GM21786 (cell line): ENCODE data around the gene FMN2.

Experiments used
- ATAC-seq: cut with Tn5 transposase; IDR thresholded peaks from one replicate; pipeline ENCODE4 v1.9.1; 2021; ENCODE audit not compliant: unreplicated experiment

The FMN2 gene

GRCh38 chr1:240478536-240478935, 386.9 kb downstream of the FMN2 start:
- no peak for ATAC-seq

DNA sequence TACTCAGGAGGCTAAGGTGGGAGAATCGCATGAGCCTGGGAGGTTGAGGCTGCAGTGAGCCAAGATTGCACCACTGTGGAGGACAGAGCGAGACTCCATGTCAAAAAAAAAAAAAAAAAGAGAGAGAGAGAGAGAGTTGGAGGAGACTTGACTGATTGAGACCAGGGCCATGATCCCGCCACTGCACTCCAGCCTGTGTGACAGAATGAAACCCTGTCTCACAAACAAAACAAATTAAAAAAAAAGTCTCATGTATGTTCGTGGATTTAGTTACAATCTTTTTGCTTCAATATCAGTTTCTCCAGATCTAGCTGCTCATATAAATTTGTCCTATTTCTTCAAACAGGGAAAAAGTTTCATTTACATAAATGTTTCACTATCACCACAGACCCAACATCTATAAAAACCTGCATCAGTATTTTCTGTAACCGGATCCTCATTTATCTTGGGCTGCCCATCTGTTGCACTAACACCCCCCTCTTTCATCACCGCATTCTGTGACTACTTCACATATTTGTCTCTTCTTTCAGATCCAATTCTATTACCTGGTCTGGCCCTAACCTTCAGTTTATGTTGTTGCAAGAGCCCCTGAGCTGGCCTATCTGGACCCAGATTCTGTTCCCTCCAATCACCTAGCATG, 393.2 kb downstream of the FMN2 start:
- no peak for ATAC-seq

- no peak for ATAC-seq
Measured at GRCh38 chr1:240486611-240487010, 394.9 kb downstream of the FMN2 start.

- no peak for ATAC-seq
Measured at GRCh38 chr1:240487493-240487892, 395.8 kb downstream of the FMN2 start.

DNA sequence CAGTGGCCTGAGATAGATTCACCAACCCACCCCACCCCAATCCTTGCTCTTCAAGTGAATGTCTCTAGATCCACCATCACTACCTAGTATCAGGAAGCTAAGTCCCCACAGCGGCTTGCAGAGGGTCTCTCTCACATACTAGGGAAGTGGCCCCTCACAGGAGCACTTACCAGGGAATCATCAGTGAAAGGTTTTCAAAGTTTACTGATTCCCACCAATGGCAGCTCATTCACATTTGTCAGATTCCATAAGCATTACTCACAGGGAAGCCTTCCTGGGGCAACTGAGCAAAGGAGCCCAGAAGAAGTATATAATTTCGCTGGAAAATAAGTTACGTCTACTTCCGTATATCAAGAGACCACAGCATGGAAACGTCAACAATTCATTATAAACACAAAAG, 399.5 kb downstream of the FMN2 start:
- ATAC-seq, result no peak

GRCh38 chr1:240491796-240492195, 400.1 kb downstream of the FMN2 start:
- ATAC-seq, result no peak

- ATAC-seq, result no peak
Measured at GRCh38 chr1:240492832-240493440, 401.3 kb downstream of the FMN2 start.

GRCh38 chr1:240495601-240496000, 403.9 kb downstream of the FMN2 start:
- ATAC-seq, result no peak

GRCh38 chr1:240496356-240496755, 404.7 kb downstream of the FMN2 start:
- ATAC-seq, result no peak

GRCh38 chr1:240496941-240497340, 405.3 kb downstream of the FMN2 start:
- ATAC-seq, result no peak

- no peak for ATAC-seq
Measured at GRCh38 chr1:240497908-240498307, 406.2 kb downstream of the FMN2 start.

DNA sequence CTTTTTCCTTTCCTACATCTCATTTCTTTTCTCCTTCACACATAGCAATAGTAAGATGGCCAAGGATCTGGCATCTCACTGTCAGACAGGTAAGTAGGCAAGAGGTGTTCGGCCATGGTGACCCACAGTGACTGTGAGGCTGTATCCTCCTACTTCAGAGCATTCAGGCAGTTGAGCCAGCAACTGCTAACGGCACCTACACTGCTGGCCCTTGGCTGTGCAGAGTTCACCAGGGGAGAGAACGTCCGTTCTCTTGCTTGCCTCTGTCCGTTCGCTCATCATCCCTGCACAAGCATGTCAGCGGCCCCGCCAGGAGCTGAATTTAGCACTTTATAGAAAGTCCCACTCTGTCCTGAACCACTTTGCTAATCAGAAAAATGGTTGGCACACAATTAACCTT, 406.7 kb downstream of the FMN2 start:
- ATAC-seq, result no peak

DNA sequence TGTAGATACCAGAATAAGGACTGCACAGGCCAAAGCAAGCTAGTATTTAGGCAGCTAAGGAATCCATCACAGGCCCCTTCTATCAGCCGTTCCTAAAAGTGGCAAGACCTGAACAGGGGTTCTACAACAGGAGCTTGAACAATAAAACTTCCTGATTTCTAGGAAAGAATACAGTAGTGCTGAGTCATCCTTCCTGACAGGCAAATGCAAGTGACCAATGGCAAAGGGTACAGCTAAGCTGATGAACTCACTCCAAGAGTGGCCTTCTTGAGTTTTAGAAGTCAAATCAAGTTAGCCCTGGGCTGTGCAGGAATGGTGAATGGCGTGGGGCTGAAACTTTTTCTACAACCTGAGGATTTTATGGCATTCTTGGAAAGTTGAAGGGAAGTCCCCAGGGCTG, 407.3 kb downstream of the FMN2 start:
- ATAC-seq, result no peak

DNA sequence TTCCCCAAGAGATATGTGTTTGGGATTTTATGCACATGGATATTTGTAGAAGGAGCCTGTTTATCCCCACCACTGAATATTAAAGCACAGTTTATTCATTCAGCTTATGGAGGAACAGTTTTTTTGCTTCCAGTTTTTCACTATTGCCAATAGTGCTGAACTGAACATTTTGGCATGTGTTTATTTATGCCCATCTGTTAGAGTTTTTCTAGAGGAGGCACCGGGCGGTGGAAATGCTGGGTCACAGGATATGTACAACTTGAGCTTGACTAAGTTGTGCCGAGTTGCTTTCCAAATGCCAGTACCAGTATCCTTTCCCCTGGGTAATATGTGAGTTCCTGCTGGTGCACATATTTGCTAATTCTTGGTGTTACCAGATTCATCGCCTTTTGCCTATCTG, 409.0 kb downstream of the FMN2 start:
- ATAC-seq, result no peak

DNA sequence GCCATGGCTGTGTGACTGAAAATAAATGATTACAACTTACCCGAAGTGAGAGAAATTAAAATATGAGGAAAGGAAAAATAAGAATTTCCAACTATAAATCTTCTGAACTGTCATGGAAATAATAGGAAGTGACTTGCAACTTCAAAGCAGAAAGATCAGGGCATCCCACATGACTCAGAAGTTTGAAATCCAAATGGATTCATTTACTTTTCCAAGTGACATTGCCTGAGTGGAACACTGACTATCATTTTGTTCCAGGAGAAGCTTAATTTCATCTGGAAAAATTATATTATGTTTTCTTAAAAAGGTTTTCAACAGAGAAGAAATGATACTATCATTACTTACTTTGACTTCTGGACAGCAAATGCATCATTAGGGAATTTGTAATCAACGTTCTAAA, 409.4 kb downstream of the FMN2 start:
- ATAC-seq, result no peak

- ATAC-seq, result no peak
Measured at GRCh38 chr1:240503036-240503435, 411.4 kb downstream of the FMN2 start.

- ATAC-seq, result no peak
Measured at GRCh38 chr1:240503558-240503957, 411.9 kb downstream of the FMN2 start.

GRCh38 chr1:240506176-240506575, 414.5 kb downstream of the FMN2 start:
- no peak for ATAC-seq

DNA sequence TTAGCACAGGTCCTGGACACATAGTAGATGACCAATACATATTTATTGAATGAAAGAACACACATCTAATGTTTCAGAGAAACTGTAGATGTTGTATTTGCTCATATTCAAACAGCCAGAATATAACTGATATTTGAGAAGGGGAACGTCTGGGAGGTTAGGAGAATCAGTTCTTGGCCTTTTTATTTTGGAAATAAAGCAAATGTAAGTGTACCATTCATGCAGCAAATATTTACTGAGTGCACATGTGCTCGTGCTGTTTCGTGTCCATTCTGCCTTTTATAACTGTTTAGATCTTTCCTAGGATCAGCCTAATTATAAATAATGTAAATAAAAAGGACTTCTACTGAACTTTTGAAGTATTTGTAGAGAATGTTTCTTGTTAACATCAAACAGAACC, 416.5 kb downstream of the FMN2 start:
- ATAC-seq, result no peak

DNA sequence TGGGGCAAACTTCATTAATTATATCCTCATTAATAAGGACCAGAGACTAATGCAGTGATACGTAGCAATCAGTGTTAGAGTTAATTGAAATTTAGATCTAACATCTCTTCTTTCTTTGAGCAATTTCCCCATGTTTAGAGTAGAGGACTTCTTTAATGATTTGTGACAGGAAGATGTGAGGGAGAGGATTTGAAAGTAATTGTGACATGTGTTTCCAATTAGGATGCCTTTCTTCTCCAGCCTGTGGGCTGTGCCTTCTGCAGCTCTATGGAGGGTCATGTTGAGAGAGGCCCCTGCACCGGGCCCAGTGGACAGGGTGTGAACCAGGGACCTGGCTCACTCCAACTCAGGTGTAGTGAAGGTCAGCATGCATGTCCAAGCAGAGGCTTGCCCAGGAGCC, 417.3 kb downstream of the FMN2 start:
- ATAC-seq, result no peak

- no peak for ATAC-seq
Measured at GRCh38 chr1:240511789-240512188, 420.1 kb downstream of the FMN2 start.

DNA sequence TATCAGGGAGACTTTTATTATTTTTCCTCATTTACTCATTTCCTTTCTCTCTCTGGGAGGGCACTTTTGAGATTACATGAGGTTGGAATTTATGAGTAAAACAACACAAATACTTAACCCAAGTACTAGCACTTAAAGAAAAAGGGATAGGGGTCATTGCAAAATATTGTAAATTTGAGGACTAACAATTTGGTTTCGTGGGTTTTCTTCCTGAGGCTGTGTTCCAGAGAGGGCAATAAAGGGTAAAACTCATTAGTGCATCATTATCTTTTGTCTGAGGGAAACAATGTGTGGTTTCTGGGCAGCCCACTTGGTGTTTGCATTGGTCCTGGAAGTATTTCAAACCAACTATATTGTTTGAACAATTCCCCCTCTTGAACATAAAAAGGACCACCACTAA, 423.8 kb downstream of the FMN2 start:
- no peak for ATAC-seq

DNA sequence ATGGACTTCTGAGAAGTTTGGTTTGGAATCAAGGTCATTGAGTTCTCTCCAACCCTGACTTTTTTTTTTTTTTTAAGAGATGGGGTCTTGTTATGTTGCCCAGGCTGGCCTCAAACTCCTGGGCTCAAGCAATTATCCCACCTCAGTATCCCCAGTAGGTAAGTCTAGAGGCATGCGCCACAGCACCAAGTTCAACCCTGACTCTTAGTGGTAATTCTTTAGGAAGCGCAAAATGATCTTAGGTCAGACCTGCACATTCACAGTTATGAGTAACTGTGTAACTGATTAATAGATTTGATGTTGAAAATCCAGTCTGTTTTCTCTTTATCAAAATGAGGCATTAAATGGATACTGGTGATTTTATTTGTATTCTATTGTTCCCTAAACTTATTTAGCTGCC, 424.4 kb downstream of the FMN2 start:
- no peak for ATAC-seq
